ENCODE measurements around the gene OLFML2A.

GRCh38 chr9:124790801-124791505, 14.0 kb downstream of the OLFML2A start:
- TF ChIP-seq CTCF (IDR thresholded peaks at IDR 0.05), result no peak
- no peak for TF ChIP-seq POLR2AphosphoS5 (IDR thresholded peaks at IDR 0.05)

Measured in prostate gland (tissue), 2 donors.